ENCODE measurements around the gene DBT. TPM values are rescaled to one million over a fixed set of nuclear protein-coding genes. Genes with fewer than 3 reads are reported as not detected.
A peak's percentile ranks its signal among the peaks of the same experiment; 100 is the strongest.

Gene DBT
- total and polyA plus RNA-seq, 7 experiments from 2014 or later = 6.4 to 18.4 (median 9.6) TPM

- peak in 3 of 9 donors; percentile 2 to 10 (median 3) for DNase-seq
- Mint-ChIP-seq H3K4me3 (no peak overlapping the region), H3K27ac (no peak overlapping the region)
Observed at GRCh38 chr1:100249155-100249536, 488 bp downstream of the DBT start.

GRCh38 chr1:100246738-100247137 lies 2.9 kb downstream of the DBT start:
- DNase-seq = no peak
- H3K4me3 Mint-ChIP-seq = peak overlapping the region in 6 of 10 donors; percentile 0 to 37 (median 14)
- H3K36me3 Mint-ChIP-seq = peaks cover 0 to 8% (median 7%) of the 10 kb centered on the region in 5 donors
- no peaks in the 10 kb centered on the region for H3K27me3 ChIP-seq (ENCODE audit: control insufficient read depth in 2 of 2, insufficient read depth in 2 of 2, low read length in 2 of 2)
- ChIA-PET POLR2A (no interaction called here), CTCF (no interaction called here)
- intact Hi-C loops (cut with micrococcal nuclease) = loop anchor here in 1 of 2 donors (10.0 kb wide), 1 partner anchor 618 kb away; no protein-coding TSS in a partner anchor
- H3K27ac Mint-ChIP-seq = peak overlapping the region in 4 of 9 donors; percentile 13 to 56 (median 43)
- peaks cover 7 to 23% of the 10 kb centered on the region in 2 donors for H3K4me1 ChIP-seq (ENCODE audit: control insufficient read depth in 2 of 2, insufficient read depth in 2 of 2, low read length in 2 of 2)
- no peaks in the 10 kb centered on the region for H3K9me3 ChIP-seq (ENCODE audit: control insufficient read depth in 2 of 3, low read length in 3 of 3)
- H3K27ac ChIP-seq (ENCODE audit: low read depth, low read length) = no peak overlapping the region
- ATAC-seq = no peak
- H3K9me3 Mint-ChIP-seq = peaks cover 0 to 2% (median 0%) of the 10 kb centered on the region in 11 donors
- no peaks in the 10 kb centered on the region for H3K36me3 ChIP-seq (ENCODE audit: control insufficient read depth in 2 of 3, insufficient read depth in 3 of 3, low read length in 3 of 3)
- H3K4me1 Mint-ChIP-seq = peaks cover 9 to 41% (median 33%) of the 10 kb centered on the region in 7 donors
- H3K4me3 ChIP-seq (ENCODE audit: low read length) = no peak overlapping the region
- H3K27me3 Mint-ChIP-seq = no peaks in the 10 kb centered on the region

More at GRCh38 chr1:100249155-100249536, 488 bp downstream of the DBT start:
- ChIA-PET CTCF (interaction anchor here (1.0 to 1.9 kb wide), 3 partner anchors 204 to 209 kb away, joined by 3 to 7 read pairs (median 3); no protein-coding TSS in a partner anchor), POLR2A (interaction anchor here (0.6 to 4.0 kb wide), 10 partner anchors 15 to 229 kb away, joined by 3 to 31 read pairs (median 4); partner anchors contain the start of genes CDC14A, RTCA and TRMT13)
- Histone ChIP-seq H3K9me3 (ENCODE audit: control insufficient read depth in 2 of 3, low read length in 3 of 3) (no peaks in the 10 kb centered on the region), H3K4me3 (ENCODE audit: low read length) (peak overlapping the region; percentile 82), H3K4me1 (ENCODE audit: control insufficient read depth in 2 of 2, insufficient read depth in 2 of 2, low read length in 2 of 2) (peaks cover 7 to 23% of the 10 kb centered on the region in 2 donors), H3K27ac (ENCODE audit: low read depth, low read length) (peak overlapping the region; percentile 79), H3K27me3 (ENCODE audit: control insufficient read depth in 2 of 2, insufficient read depth in 2 of 2, low read length in 2 of 2) (no peaks in the 10 kb centered on the region), H3K36me3 (ENCODE audit: control insufficient read depth in 2 of 3, insufficient read depth in 3 of 3, low read length in 3 of 3) (no peaks in the 10 kb centered on the region)
- Mint-ChIP-seq H3K27me3 (peaks cover 0 to 7% (median 0%) of the 10 kb centered on the region in 5 donors), H3K36me3 (peaks cover 0 to 7% (median under 1%) of the 10 kb centered on the region in 5 donors), H3K4me1 (peaks cover 9 to 29% (median 24%) of the 10 kb centered on the region in 7 donors), H3K9me3 (peaks cover 0 to 2% (median 0%) of the 10 kb centered on the region in 11 donors)
- no peak for ATAC-seq
- intact Hi-C loops (cut with micrococcal nuclease) = loop anchor here (1.0 to 10.0 kb wide), 8 partner anchors 17 to 616 kb away; partner anchors contain the start of genes RTCA (in 2 of the 2), TRMT13 (in 2 of the 2), AGL (in 1 of the 2) and CDC14A (in 1 of the 2)

GRCh38 chr1:100240631-100241030 lies 9.0 kb downstream of the DBT start:
- peaks cover 11 to 41% (median 14%) of the 10 kb centered on the region in 5 donors for H3K36me3 Mint-ChIP-seq
- no peak overlapping the region for H3K4me3 ChIP-seq (ENCODE audit: low read length)
- no peaks in the 10 kb centered on the region for H3K27me3 ChIP-seq (ENCODE audit: control insufficient read depth in 2 of 2, insufficient read depth in 2 of 2, low read length in 2 of 2)
- ChIA-PET POLR2A (no interaction called here), CTCF (no interaction called here)
- no peaks in the 10 kb centered on the region for H3K9me3 ChIP-seq (ENCODE audit: control insufficient read depth in 2 of 3, low read length in 3 of 3)
- peak overlapping the region in 1 of 9 donors; percentile 51 for H3K27ac Mint-ChIP-seq
- ATAC-seq (no peak), DNase-seq (no peak)
- intact Hi-C loops (cut with micrococcal nuclease) = loop anchor here in 1 of 2 donors (10.0 kb wide), 1 partner anchor 624 kb away; no protein-coding TSS in a partner anchor
- H3K4me3 Mint-ChIP-seq = no peak overlapping the region
- H3K36me3 ChIP-seq (ENCODE audit: control insufficient read depth in 2 of 3, insufficient read depth in 3 of 3, low read length in 3 of 3) = peaks cover 0 to 25% (median 0%) of the 10 kb centered on the region in 3 experiments
- no peaks in the 10 kb centered on the region for H3K4me1 ChIP-seq (ENCODE audit: control insufficient read depth in 2 of 2, insufficient read depth in 2 of 2, low read length in 2 of 2)
- peaks cover 10 to 48% (median 30%) of the 10 kb centered on the region in 7 donors for H3K4me1 Mint-ChIP-seq
- H3K9me3 Mint-ChIP-seq = no peaks in the 10 kb centered on the region
- no peaks in the 10 kb centered on the region for H3K27me3 Mint-ChIP-seq
- no peak overlapping the region for H3K27ac ChIP-seq (ENCODE audit: low read depth, low read length)

- Histone ChIP-seq H3K27ac (ENCODE audit: low read depth, low read length) (no peak overlapping the region), H3K27me3 (ENCODE audit: control insufficient read depth in 2 of 2, insufficient read depth in 2 of 2, low read length in 2 of 2) (no peaks in the 10 kb centered on the region), H3K4me3 (ENCODE audit: low read length) (no peak overlapping the region), H3K9me3 (ENCODE audit: control insufficient read depth in 2 of 3, low read length in 3 of 3) (no peaks in the 10 kb centered on the region), H3K4me1 (ENCODE audit: control insufficient read depth in 2 of 2, insufficient read depth in 2 of 2, low read length in 2 of 2) (no peaks in the 10 kb centered on the region), H3K36me3 (ENCODE audit: control insufficient read depth in 2 of 3, insufficient read depth in 3 of 3, low read length in 3 of 3) (peaks cover 0 to 25% (median 0%) of the 10 kb centered on the region in 3 experiments)
- Mint-ChIP-seq H3K27ac (no peak overlapping the region), H3K27me3 (no peaks in the 10 kb centered on the region), H3K4me3 (no peak overlapping the region), H3K36me3 (peaks cover 11 to 41% (median 14%) of the 10 kb centered on the region in 5 donors), H3K4me1 (peaks cover 10 to 41% (median 26%) of the 10 kb centered on the region in 7 donors), H3K9me3 (no peaks in the 10 kb centered on the region)
- ATAC-seq (no peak), DNase-seq (no peak)
- ChIA-PET CTCF (interaction anchor here (0.6 kb wide), 1 partner anchor 647 kb away, joined by 3 read pairs; no protein-coding TSS in a partner anchor), POLR2A (interaction anchor here (0.6 kb wide), 1 partner anchor 67 kb away, joined by 3 read pairs; no protein-coding TSS in a partner anchor)
- intact Hi-C loops (cut with micrococcal nuclease) = loop anchor here in 1 of 2 donors (10.0 kb wide), 1 partner anchor 625 kb away; no protein-coding TSS in a partner anchor
Observed at GRCh38 chr1:100239961-100240360, 9.7 kb downstream of the DBT start.

- no peak for ATAC-seq
- ChIA-PET POLR2A (no interaction called here), CTCF (no interaction called here)
- Histone ChIP-seq H3K9me3 (ENCODE audit: control insufficient read depth in 2 of 3, low read length in 3 of 3) (no peaks in the 10 kb centered on the region), H3K27ac (ENCODE audit: low read depth, low read length) (no peak overlapping the region), H3K27me3 (ENCODE audit: control insufficient read depth in 2 of 2, insufficient read depth in 2 of 2, low read length in 2 of 2) (no peaks in the 10 kb centered on the region), H3K36me3 (ENCODE audit: control insufficient read depth in 2 of 3, insufficient read depth in 3 of 3, low read length in 3 of 3) (peaks cover 0 to 44% (median 0%) of the 10 kb centered on the region in 3 experiments), H3K4me1 (ENCODE audit: control insufficient read depth in 2 of 2, insufficient read depth in 2 of 2, low read length in 2 of 2) (no peaks in the 10 kb centered on the region), H3K4me3 (ENCODE audit: low read length) (no peak overlapping the region)
- Mint-ChIP-seq H3K27ac (no peak overlapping the region), H3K36me3 (peaks cover 11 to 51% (median 23%) of the 10 kb centered on the region in 5 donors), H3K9me3 (no peaks in the 10 kb centered on the region), H3K27me3 (no peaks in the 10 kb centered on the region), H3K4me3 (no peak overlapping the region), H3K4me1 (peaks cover 7 to 24% (median 10%) of the 10 kb centered on the region in 7 donors)
- DNase-seq = no peak
- intact Hi-C loops (cut with micrococcal nuclease) = no loop called here
Observed at GRCh38 chr1:100237091-100237490, 12.5 kb downstream of the DBT start.

- H3K27me3 Mint-ChIP-seq = no peaks in the 10 kb centered on the region
- Histone ChIP-seq H3K9me3 (ENCODE audit: control insufficient read depth in 2 of 3, low read length in 3 of 3) (no peaks in the 10 kb centered on the region), H3K27me3 (ENCODE audit: control insufficient read depth in 2 of 2, insufficient read depth in 2 of 2, low read length in 2 of 2) (no peaks in the 10 kb centered on the region), H3K27ac (ENCODE audit: low read depth, low read length) (no peak overlapping the region), H3K4me1 (ENCODE audit: control insufficient read depth in 2 of 2, insufficient read depth in 2 of 2, low read length in 2 of 2) (no peaks in the 10 kb centered on the region), H3K4me3 (ENCODE audit: low read length) (no peak overlapping the region), H3K36me3 (ENCODE audit: control insufficient read depth in 2 of 3, insufficient read depth in 3 of 3, low read length in 3 of 3) (peaks cover 0 to 61% (median 0%) of the 10 kb centered on the region in 3 experiments)
- H3K4me3 Mint-ChIP-seq = no peak overlapping the region
- peaks cover 4 to 62% (median 33%) of the 10 kb centered on the region in 5 donors for H3K36me3 Mint-ChIP-seq
- peak overlapping the region in 2 of 9 donors; percentile 4 to 28 for H3K27ac Mint-ChIP-seq
- H3K4me1 Mint-ChIP-seq = peaks cover 3 to 17% (median 10%) of the 10 kb centered on the region in 7 donors
- intact Hi-C loops (cut with micrococcal nuclease) = loop anchor here in 1 of 2 donors (5.0 kb wide), 2 partner anchors 33 to 223 kb away; partner anchors contain the start of gene RTCA
- ATAC-seq = no peak
- ChIA-PET CTCF (interaction anchor here (0.9 kb wide), 1 partner anchor 222 kb away, joined by 5 read pairs; no protein-coding TSS in a partner anchor), POLR2A (no interaction called here)
- no peaks in the 10 kb centered on the region for H3K9me3 Mint-ChIP-seq
- no peak for DNase-seq
Observed at GRCh38 chr1:100234432-100234831, 15.2 kb downstream of the DBT start.
